ENCODE measurements around the gene VPS35L. TPM values are rescaled to one million over a fixed set of nuclear protein-coding genes. Genes with fewer than 3 reads are reported as not detected.

VPS35L gene
- total and polyA plus RNA-seq, 12 donors, result 15.0 to 35.1 (median 30.4) TPM

DNA sequence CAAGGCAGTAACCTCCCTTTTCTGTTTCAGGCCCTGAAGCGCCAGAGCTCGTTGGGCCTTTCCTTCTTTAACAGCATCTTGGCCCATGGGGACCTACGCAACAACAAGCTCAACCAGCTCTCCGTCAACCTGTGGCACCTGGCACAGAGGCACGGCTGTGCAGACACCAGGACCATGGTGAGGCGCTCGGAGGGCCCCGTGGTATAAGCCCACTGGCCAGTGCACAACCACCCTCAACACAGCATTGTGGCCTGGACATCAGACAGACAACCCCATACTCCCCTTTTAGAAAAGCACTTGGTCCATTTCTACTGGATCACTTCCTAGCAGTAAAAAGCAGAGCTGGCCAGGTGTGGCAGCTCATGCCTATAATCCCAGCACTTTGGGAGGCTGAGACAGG lies 144.0 kb downstream of the VPS35L start:
- H3K36me3 ChIP-seq, result peaks cover 0 to 66% (median 12%) of the 10 kb centered on the region in 9 donors
- ATAC-seq (no peak), DNase-seq (no peak)
- intact Hi-C loops (cut with DNase I), result loop anchor here in 1 of 10 donors (5.0 kb wide), 1 partner anchor 52 kb away; no protein-coding TSS in a partner anchor
- no peak overlapping the region for H3K4me3 ChIP-seq
- no peaks in the 10 kb centered on the region for H3K9me3 ChIP-seq
- 98 to 100% methylated on average over 8 of the region's 8 CpGs for WGBS, 2 donors
- TF ChIP-seq, protein P1, sequence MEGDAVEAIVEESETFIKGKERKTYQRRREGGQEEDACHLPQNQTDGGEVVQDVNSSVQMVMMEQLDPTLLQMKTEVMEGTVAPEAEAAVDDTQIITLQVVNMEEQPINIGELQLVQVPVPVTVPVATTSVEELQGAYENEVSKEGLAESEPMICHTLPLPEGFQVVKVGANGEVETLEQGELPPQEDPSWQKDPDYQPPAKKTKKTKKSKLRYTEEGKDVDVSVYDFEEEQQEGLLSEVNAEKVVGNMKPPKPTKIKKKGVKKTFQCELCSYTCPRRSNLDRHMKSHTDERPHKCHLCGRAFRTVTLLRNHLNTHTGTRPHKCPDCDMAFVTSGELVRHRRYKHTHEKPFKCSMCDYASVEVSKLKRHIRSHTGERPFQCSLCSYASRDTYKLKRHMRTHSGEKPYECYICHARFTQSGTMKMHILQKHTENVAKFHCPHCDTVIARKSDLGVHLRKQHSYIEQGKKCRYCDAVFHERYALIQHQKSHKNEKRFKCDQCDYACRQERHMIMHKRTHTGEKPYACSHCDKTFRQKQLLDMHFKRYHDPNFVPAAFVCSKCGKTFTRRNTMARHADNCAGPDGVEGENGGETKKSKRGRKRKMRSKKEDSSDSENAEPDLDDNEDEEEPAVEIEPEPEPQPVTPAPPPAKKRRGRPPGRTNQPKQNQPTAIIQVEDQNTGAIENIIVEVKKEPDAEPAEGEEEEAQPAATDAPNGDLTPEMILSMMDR (IDR thresholded peaks at IDR 0.05), result no peak
- peaks cover 8 to 78% (median 56%) of the 10 kb centered on the region in 9 donors for H3K4me1 ChIP-seq
- no peaks in the 10 kb centered on the region for H3K27me3 ChIP-seq
- peak overlapping the region in 8 of 10 donors; percentile 13 to 93 (median 52) for H3K27ac ChIP-seq

DNA sequence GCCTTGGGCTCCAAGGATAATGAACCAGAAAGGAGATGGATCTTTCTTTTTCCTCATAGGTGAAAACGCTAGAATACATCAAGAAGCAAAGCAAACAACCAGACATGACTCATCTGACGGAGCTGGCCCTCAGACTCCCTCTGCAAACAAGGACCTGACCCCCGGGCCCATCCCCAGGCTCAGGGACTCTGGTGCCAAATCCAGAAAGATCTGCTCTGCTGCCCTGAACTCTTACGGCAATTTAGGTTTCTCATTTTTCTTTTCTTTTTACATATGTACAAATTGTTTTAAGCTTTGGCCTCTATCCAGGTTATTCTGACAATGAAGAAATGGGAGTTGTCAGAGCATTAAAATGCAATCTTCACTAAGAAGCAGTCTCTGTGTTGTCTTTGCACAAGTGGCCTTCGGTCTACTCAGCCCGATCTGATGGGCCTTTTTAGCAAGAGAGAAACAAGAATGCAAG lies 144.8 kb downstream of the VPS35L start:
- 50 to 66% methylated on average over 6 of the region's 6 CpGs for WGBS, 2 donors
- intact Hi-C loops (cut with DNase I), result loop anchor here in 1 of 10 donors (10.0 kb wide), 1 partner anchor 56 kb away; no protein-coding TSS in a partner anchor
- ATAC-seq (no peak), DNase-seq (no peak)
- Histone ChIP-seq H3K4me1 (peaks cover 8 to 85% (median 59%) of the 10 kb centered on the region in 9 donors), H3K27ac (peak overlapping the region in 9 of 10 donors; percentile 11 to 93 (median 53)), H3K4me3 (no peak overlapping the region), H3K9me3 (no peaks in the 10 kb centered on the region), H3K36me3 (peaks cover 0 to 73% (median 13%) of the 10 kb centered on the region in 9 donors), H3K27me3 (no peaks in the 10 kb centered on the region)
- TF ChIP-seq, protein P1 (IDR thresholded peaks at IDR 0.05), result no peak

DNA sequence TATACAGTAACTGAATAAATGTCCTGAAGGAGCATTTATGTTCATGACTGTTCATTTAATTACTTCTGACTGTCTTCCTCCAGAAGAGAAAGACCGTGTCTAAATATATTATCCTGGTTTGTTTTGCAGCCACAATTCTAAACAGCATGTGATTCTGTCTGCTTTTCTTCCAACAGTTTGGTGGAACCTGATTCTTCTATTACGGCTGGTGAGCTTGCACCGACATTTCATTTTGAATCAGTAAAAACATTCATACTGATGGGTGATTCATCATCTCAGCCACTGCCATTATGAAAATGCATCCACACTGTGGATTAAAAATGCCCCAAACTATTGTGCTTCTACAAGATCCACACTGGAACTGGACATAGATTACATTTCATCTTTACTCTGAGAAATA lies 145.6 kb downstream of the VPS35L start:
- intact Hi-C loops (cut with DNase I), result loop anchor here in 1 of 10 donors (10.0 kb wide), 1 partner anchor 56 kb away; no protein-coding TSS in a partner anchor
- Histone ChIP-seq H3K9me3 (no peaks in the 10 kb centered on the region), H3K27ac (peak overlapping the region in 7 of 10 donors; percentile 18 to 93 (median 66)), H3K4me3 (no peak overlapping the region), H3K36me3 (peaks cover 0 to 81% (median 13%) of the 10 kb centered on the region in 9 donors), H3K27me3 (no peaks in the 10 kb centered on the region), H3K4me1 (peaks cover 8 to 82% (median 52%) of the 10 kb centered on the region in 9 donors)
- ATAC-seq (no peak), DNase-seq (no peak)
- TF ChIP-seq, protein P1 (IDR thresholded peaks at IDR 0.05), result no peak
- 81 to 92% methylated on average over 3 of the region's 3 CpGs for WGBS, 2 donors

DNA sequence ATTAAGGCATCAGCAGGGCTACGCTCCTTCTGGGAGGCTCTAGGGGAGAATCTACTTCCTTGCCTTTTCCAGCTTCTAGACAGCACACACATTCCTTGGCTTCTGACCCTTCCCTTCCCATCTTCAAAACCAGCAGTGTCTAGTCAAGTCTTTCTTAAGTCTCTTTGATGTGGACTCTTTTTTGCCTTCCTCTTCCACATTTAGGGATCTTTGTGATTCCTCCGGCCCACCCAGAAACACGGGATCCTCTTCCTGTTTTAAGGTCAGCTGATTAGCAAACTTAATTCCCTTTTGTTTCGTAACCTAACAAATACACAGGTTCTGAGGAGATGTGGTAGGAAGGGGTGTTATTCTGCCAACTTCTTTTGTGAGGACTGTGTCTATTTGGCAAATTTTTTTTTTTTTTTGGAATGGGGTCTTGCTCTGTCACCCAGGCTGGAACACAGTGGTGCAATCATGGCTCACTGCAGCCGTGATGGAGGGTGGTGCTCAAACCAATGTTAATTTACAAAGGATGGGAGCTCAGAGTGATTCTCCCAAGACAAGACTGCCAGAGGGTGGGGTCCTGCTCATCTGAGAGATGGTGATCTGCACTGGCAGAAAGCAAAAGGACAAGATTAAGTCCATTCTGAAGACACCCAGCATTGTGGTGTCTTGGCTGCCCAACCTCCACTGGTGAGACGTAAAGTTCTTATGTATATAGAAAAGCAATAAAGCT lies 147.8 kb downstream of the VPS35L start:
- no peaks in the 10 kb centered on the region for H3K9me3 ChIP-seq
- ATAC-seq, result no peak
- WGBS, 2 donors, result 77 to 83% methylated on average over 6 of the region's 6 CpGs
- H3K36me3 ChIP-seq, result peaks cover 0 to 90% (median 13%) of the 10 kb centered on the region in 9 donors
- no peak for DNase-seq
- intact Hi-C loops (cut with DNase I), result loop anchor here in 1 of 10 donors (10.0 kb wide), 1 partner anchor 59 kb away; no protein-coding TSS in a partner anchor
- peaks cover 0 to 64% (median 29%) of the 10 kb centered on the region in 9 donors for H3K4me1 ChIP-seq
- H3K27me3 ChIP-seq, result no peaks in the 10 kb centered on the region
- H3K4me3 ChIP-seq, result no peak overlapping the region
- TF ChIP-seq, protein P1 (IDR thresholded peaks at IDR 0.05), result no peak
- H3K27ac ChIP-seq, result peak overlapping the region in 7 of 10 donors; percentile 22 to 72 (median 65)

All from heart right ventricle (tissue), 16 donors.